GM18498 (cell line): ENCODE measurements around the gene LTN1.

Source experiments
- ATAC-seq: cut with Tn5 transposase; IDR thresholded peaks from one replicate; pipeline ENCODE4 v1.9.1; 2021; ENCODE audit warnings: mild to moderate bottlenecking, moderate library complexity; ENCODE audit not compliant: unreplicated experiment

LTN1 gene

DNA sequence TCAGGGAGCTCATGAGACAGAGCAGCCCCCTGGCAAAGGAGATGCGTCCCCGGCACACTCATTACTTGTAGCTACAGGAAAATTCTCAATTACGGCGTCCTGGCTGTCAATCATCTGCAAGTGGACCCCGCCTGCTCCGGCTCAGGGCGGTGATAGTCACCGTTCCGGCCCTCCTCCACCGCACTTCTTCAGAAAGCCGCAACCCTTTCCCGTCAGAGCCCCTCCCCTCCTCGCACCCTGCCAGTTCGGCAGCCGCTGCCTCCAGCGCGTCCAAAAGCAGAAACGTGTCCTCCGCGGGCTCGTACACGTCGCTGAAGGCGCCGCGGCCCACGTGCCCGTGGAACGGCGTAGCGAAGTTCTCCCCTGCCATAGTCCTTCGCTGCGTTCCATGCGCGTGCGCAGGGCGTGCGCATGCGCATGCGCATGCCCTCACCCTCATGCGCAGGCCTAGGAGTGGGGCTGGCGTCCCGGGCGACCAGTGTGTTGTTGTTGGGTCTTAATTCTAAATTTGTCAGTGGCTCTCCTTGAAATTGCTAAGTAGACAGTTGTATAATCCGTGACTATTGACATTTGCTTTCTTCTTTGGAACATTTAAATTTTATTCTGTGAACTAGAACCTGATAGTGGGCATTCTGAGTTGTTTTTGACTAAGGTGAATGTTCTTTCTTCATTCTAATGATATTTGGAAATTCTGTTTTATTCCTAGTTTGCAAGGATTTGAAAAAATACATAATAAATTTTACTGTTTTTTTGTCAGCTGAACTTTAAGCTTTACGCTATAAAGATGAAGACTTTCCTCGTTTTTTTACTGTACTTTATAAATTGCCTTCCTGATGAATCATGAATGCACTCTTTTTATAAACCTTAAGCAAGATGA, 107.5 kb downstream of the LTN1 start:
- ATAC-seq = peak; percentile 99

DNA sequence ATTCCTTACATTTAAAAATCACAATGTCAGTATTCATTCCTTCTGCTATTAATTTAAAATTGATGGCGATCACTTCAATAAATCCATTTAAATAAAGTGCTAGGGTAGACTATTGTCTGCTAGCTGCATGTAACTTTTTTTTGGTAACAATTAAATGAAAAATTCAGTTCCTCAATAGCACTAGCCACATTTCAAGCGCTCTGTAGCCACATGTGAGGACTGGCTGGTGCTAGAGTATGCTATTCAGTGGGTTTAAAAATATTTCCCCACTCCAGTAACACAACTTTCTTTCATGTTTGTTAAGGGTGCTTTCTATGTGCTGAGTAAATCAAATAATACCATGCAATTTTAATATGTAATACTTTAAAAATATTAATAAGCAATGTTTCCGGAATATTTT, 108.2 kb downstream of the LTN1 start:
- ATAC-seq = peak; percentile 33

DNA sequence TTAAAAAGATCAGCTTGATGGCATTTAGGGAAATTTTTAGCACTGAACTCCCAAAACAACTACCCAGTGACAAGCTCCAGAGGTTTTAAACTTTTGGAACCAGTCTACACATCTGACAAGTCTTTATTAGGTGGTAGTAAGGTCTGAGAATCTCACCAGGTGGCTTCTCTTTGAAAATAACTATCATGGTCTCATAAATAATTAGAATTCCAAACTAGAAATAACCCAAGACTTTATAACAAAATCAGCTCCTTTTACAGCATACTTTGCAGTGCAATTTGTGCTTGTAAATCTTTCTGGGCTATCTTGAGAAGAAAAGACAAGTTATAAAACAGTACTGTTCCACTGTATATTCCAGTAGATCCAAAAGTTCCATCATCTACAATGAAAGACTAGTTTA, 108.7 kb downstream of the LTN1 start:
- no peak for ATAC-seq

DNA sequence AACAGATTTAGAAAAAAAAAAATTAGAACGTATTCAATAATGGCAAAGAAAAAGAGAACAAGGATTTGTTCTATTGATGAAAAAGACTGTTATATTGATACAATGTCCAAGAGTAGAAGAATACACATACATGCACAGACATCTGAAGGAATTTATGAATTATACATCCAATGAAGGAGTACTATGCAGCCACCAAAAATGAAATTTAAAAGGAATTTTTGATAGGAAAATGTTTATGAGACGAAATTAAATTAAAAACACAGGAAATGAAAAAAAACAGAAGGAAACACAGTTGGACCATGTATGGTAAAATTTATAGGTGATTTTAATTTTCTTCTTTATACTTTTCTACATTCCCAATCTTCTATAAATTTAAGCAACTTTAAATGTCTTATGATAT, 110.3 kb downstream of the LTN1 start:
- ATAC-seq = no peak
